Mesenchymal stem cell (in vitro differentiated cells and primary cell): ENCODE data around the gene ADA.
A peak's percentile ranks its signal among the peaks of the same experiment; 100 is the strongest.

ENCODE experiments used
- DNase-seq: peaks from one replicate; pipeline ENCODE4 v3.0.0-alpha.2; 2013
- H2AFZ ChIP-seq: one replicate; pipeline ENCODE4 v1.6.1; 2013; ENCODE audit warnings: low read depth, mild to moderate bottlenecking, control low read depth, inconsistent platforms, low read length, moderate library complexity
- H2AK5ac ChIP-seq: 2 replicates; pipeline ENCODE4 v1.6.1; 2013; ENCODE audit warnings: low read length, moderate library complexity, mild to moderate bottlenecking, inconsistent platforms; ENCODE audit not compliant: severe bottlenecking
- H2BK120ac ChIP-seq: one replicate; pipeline ENCODE4 v1.6.1; 2013; ENCODE audit warnings: low read depth, mild to moderate bottlenecking, inconsistent platforms, low read length, moderate library complexity
- H2BK12ac ChIP-seq, 2 experiments: one replicate each; pipeline ENCODE4 v1.6.1; 2013; ENCODE audit warnings: inconsistent platforms in 2 of 2, low read length in 2 of 2, mild to moderate bottlenecking in 2 of 2, moderate library complexity in 2 of 2, control low read depth in 1 of 2
- H2BK15ac ChIP-seq: one replicate; pipeline ENCODE4 v1.6.1; 2013; ENCODE audit warnings: mild to moderate bottlenecking, low read depth, inconsistent platforms; ENCODE audit not compliant: poor library complexity, severe bottlenecking
- H2BK5ac ChIP-seq: 2 replicates; pipeline ENCODE4 v1.6.1; 2013; ENCODE audit warnings: low read depth, mild to moderate bottlenecking, low read length, control low read depth, inconsistent platforms; ENCODE audit not compliant: poor library complexity, severe bottlenecking
- H3K14ac ChIP-seq, 2 experiments: one replicate each; pipeline ENCODE4 v1.6.1; 2013; ENCODE audit warnings: inconsistent platforms in 2 of 2, low read length in 2 of 2, control low read depth in 1 of 2, mild to moderate bottlenecking in 1 of 2, moderate library complexity in 1 of 2
- H3K18ac ChIP-seq, 2 experiments: one replicate each; pipeline ENCODE4 v1.6.1; 2013; ENCODE audit warnings: inconsistent platforms in 2 of 2, low read length in 2 of 2, control low read depth in 1 of 2, low read depth in 1 of 2, mild to moderate bottlenecking in 1 of 2
- H3K23ac ChIP-seq, 2 experiments: one replicate each; pipeline ENCODE4 v1.6.1; 2013; ENCODE audit warnings: inconsistent platforms in 2 of 2, low read length in 2 of 2, mild to moderate bottlenecking in 2 of 2, moderate library complexity in 2 of 2, control low read depth in 1 of 2
- H3K27ac ChIP-seq: 2 replicates; pipeline ENCODE4 v1.5.1; 2013; ENCODE audit warnings: mild to moderate bottlenecking, moderate library complexity, low read length, control low read depth, inconsistent platforms; ENCODE audit not compliant: poor library complexity, severe bottlenecking
- H3K27me3 ChIP-seq, 2 experiments: 2 replicates each; pipeline versions ENCODE4 v1.6.1 to v1.7.0; 2013; ENCODE audit warnings: low read length in 2 of 2, mild to moderate bottlenecking in 2 of 2, moderate library complexity in 2 of 2, control low read depth in 1 of 2, inconsistent platforms in 1 of 2; ENCODE audit not compliant: control insufficient read depth in 1 of 2, insufficient read depth in 1 of 2
- H3K36me3 ChIP-seq, 2 experiments: 2 replicates each; pipeline versions ENCODE4 v1.6.1 to v1.7.0; 2013; ENCODE audit warnings: low read length in 2 of 2, control low read depth in 1 of 2, inconsistent platforms in 1 of 2, low read depth in 1 of 2, mild to moderate bottlenecking in 1 of 2; ENCODE audit not compliant: insufficient read depth in 2 of 2, control insufficient read depth in 1 of 2
- H3K4ac ChIP-seq, 2 experiments: one replicate each; pipeline ENCODE4 v1.6.1; 2013; ENCODE audit warnings: inconsistent platforms in 2 of 2, low read length in 2 of 2, mild to moderate bottlenecking in 2 of 2, moderate library complexity in 2 of 2, control low read depth in 1 of 2, low read depth in 1 of 2
- H3K4me1 ChIP-seq: 2 replicates; pipeline ENCODE4 v1.6.1; 2013; ENCODE audit warnings: low read depth, low read length, control low read depth; ENCODE audit not compliant: control insufficient read depth, insufficient read depth
- H3K4me2 ChIP-seq: 2 replicates; pipeline ENCODE4 v1.6.1; 2013; ENCODE audit warnings: low read length, mild to moderate bottlenecking, inconsistent platforms; ENCODE audit not compliant: poor library complexity, severe bottlenecking
- H3K4me3 ChIP-seq, 2 experiments: 2 replicates each; pipeline versions ENCODE4 v1.5.1 to v1.7.0; 2013; ENCODE audit warnings: low read length in 2 of 2, mild to moderate bottlenecking in 2 of 2, control low read depth in 1 of 2, low read depth in 1 of 2; ENCODE audit not compliant: insufficient read depth in 1 of 2
- H3K79me1 ChIP-seq: replicated peaks from 2 replicates; pipeline ENCODE4 v1.6.1; 2013; ENCODE audit warnings: mild to moderate bottlenecking, control low read depth, low read length, inconsistent platforms; ENCODE audit not compliant: poor library complexity, severe bottlenecking
- H3K9ac ChIP-seq: 2 replicates; pipeline ENCODE4 v1.7.0; 2013; ENCODE audit warnings: mild to moderate bottlenecking, low read length, moderate library complexity
- H3K9me3 ChIP-seq: 2 replicates; pipeline ENCODE4 v1.7.0; 2013; ENCODE audit warnings: mild to moderate bottlenecking, low read length; ENCODE audit not compliant: control insufficient read depth
- H4K8ac ChIP-seq: one replicate; pipeline ENCODE4 v1.6.1; 2013; ENCODE audit warnings: inconsistent platforms, mild to moderate bottlenecking, low read length, moderate library complexity
- H4K91ac ChIP-seq: one replicate; pipeline ENCODE4 v1.6.1; 2013; ENCODE audit warnings: mild to moderate bottlenecking, low read length, inconsistent platforms
- WGBS: methylation state at CpG from one replicate; pipeline ENCODE4 v1.1.7; 2013; ENCODE audit warnings: mixed read lengths; 5-methylcytosine and 5-hydroxymethylcytosine counted together

The ADA gene

DNA sequence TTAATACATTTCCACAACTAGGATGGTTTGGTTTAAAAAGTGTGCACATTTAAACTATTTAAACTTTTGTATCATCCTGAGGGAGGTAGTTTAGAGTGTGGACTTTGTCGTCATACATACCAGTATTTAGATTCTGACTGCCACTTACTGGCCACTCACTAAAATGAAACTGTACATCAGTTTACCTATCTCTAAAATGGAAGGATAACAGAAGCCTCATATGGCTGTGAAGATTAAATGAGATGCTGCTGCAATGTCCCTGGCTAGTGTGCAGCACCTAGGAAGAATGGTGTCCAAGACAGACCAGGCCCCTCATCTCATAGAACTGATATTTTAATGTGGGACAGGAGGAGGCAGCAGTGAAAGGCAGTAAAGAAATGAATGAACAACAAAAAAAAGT lies 81.1 kb downstream of the ADA start:
- H3K9ac ChIP-seq: no peak overlapping the region
- no peak overlapping the region for H3K23ac ChIP-seq
- H3K27ac ChIP-seq: no peak overlapping the region
- no CpG with 5 or more reads among the region's 1 CpG for WGBS
- H2AK5ac ChIP-seq: no peak overlapping the region
- peak overlapping the region in 1 of 2 experiments; percentile 1 for H3K18ac ChIP-seq
- H3K36me3 ChIP-seq: no peaks in the 10 kb centered on the region
- H4K8ac ChIP-seq: no peak overlapping the region
- no peak overlapping the region for H2BK5ac ChIP-seq
- H2BK12ac ChIP-seq: peak overlapping the region; percentile 4 to 93
- H4K91ac ChIP-seq: no peak overlapping the region
- no peaks in the 10 kb centered on the region for H3K27me3 ChIP-seq
- no peaks in the 10 kb centered on the region for H3K9me3 ChIP-seq
- DNase-seq: no peak
- H2AFZ ChIP-seq: no peak overlapping the region
- peak overlapping the region in 1 of 2 experiments; percentile 9 for H3K4ac ChIP-seq
- H3K4me3 ChIP-seq: no peak overlapping the region
- no peak overlapping the region for H2BK15ac ChIP-seq
- peaks cover 8% of the 10 kb centered on the region for H3K79me1 ChIP-seq
- H3K14ac ChIP-seq: no peak overlapping the region
- no peak overlapping the region for H2BK120ac ChIP-seq
- peaks cover 7% of the 10 kb centered on the region for H3K4me1 ChIP-seq
- no peak overlapping the region for H3K4me2 ChIP-seq
